K562 (cell line): ENCODE measurements around the gene FAHD2A. TPM values are rescaled to one million over a fixed set of nuclear protein-coding genes. Genes with fewer than 3 reads are reported as not detected.

Experiments used
- CHD4 ChIP-seq: fragments of 200-600 bp; sonication (generic); IDR thresholded peaks from 3 replicates; pipeline ENCODE4 v1.6.1; 2012; ENCODE audit warnings: low read depth, mild to moderate bottlenecking, mixed read lengths, low read length, inconsistent platforms; ENCODE audit not compliant: insufficient read depth, insufficient replicate concordance, poor library complexity, severe bottlenecking
- CHD7 ChIP-seq: fragments of 200-600 bp; sonication (generic); IDR thresholded peaks from one replicate; pipeline ENCODE4 v1.6.1; 2012; ENCODE audit warnings: mild to moderate bottlenecking, low read depth, low read length, inconsistent platforms
- HIVEP1 ChIP-seq: fragments of 250-450 bp; sonication (Bioruptor Pico); IDR thresholded peaks from 2 replicates; pipeline ENCODE4 v1.4.0; 2020; ENCODE audit warnings: mild to moderate bottlenecking
- NR3C1 ChIP-seq: sonication (generic); formaldehyde crosslinking; IDR thresholded peaks from 2 replicates; pipeline ENCODE4 v1.8.1; 2022; ENCODE audit warnings: missing genetic modification reagents
- ZNF395 ChIP-seq: fragments of 200-800 bp; sonication (Bioruptor generic); IDR thresholded peaks from 2 replicates; pipeline ENCODE4 v1.6.1; 2017; ENCODE audit warnings: missing genetic modification characterization, missing compliant biosample characterization
- polyA plus RNA-seq, 8 experiments: library from polyadenylated mRNA; depleted of rRNA in 4 of 8; stranded (reverse) in 5 of 8; unstranded in 3 of 8; fragments of >200 nt; fragmentation: Nextera tagmentation in 2 of 8; fragmentation: Illumina TruSeq in 1 of 8; extraction: Ambion mirVana in 2 of 8; extraction: Trizol in 1 of 8; gene quantifications; 2 replicates each; pipeline versions ENCODE4 v1.2.1 to v1.2.3, GENCODE V29; 2011 to 2014; ENCODE audit warnings: inconsistent platforms in 1 of 8, missing spikeins in 1 of 8
- total RNA-seq, 7 experiments: library from RNA; depleted of rRNA in 6 of 7; stranded (reverse); fragments of >200 nt in 6 of 7; fragmentation: Illumina TruSeq in 2 of 7; extraction: Trizol in 2 of 7; gene quantifications; 2 replicates each; pipeline versions ENCODE4 v1.2.1 to v1.2.3, GENCODE V29; 2011 to 2021; ENCODE audit warnings: low replicate concordance in 1 of 7

Gene FAHD2A
- total and polyA plus RNA-seq, 9 of the 15 experiments (the other 6 are each of a cell fraction or from before 2014, with no cell fraction given), result 13.8 to 41.0 (median 30.4) TPM

- no peak for TF ChIP-seq CHD7
- TF ChIP-seq CHD4, result no peak
- TF ChIP-seq NR3C1 (CRISPR knock-in tag), result no peak
- TF ChIP-seq ZNF395, result no peak
- TF ChIP-seq HIVEP1 (CRISPR knock-in tag), result no peak
Measured at GRCh38 chr2:95372216-95372829, 30.2 kb upstream of the FAHD2A start (continued).
